ENCODE results near the gene MRPL44.
"Not testable (repeated sequence)": the region's sequence is repeated elsewhere in the genome, so short reads cannot be mapped to it uniquely, and the experiment has no call there.

Gene MRPL44

GRCh38 chr2:223937535-223937934, 19.7 kb upstream of the MRPL44 start:
- no peak for DNase-seq

- DNase-seq: not testable (repeated sequence)
These were observed 17.8 kb upstream of the MRPL44 start for GRCh38 chr2:223939438-223939837.

- no peak for DNase-seq
These were observed 15.5 kb upstream of the MRPL44 start for GRCh38 chr2:223941579-223942277.

GRCh38 chr2:223943135-223943534, 14.1 kb upstream of the MRPL44 start:
- no peak for DNase-seq

GRCh38 chr2:223943561-223944008, 13.7 kb upstream of the MRPL44 start:
- no peak for DNase-seq

GRCh38 chr2:223944166-223944702, 13.0 kb upstream of the MRPL44 start:
- no peak for DNase-seq

- DNase-seq: peak; percentile 27
These were observed 12.3 kb upstream of the MRPL44 start, which contains the start of gene WDFY1 for GRCh38 chr2:223944703-223945531. Gene WDFY1, minus strand, starts transcription at chr2:223945335. Its CDS starts 51 bp downstream, at chr2:223945284.

GRCh38 chr2:223945755-223946154, 11.5 kb upstream of the MRPL44 start:
- DNase-seq: no peak

- DNase-seq: no peak
These were observed 9.5 kb upstream of the MRPL44 start for GRCh38 chr2:223947711-223948205.

GRCh38 chr2:223949241-223949840, 7.9 kb upstream of the MRPL44 start:
- no peak for DNase-seq

- no peak for DNase-seq
These were observed 6.6 kb upstream of the MRPL44 start for GRCh38 chr2:223950448-223951347.

GRCh38 chr2:223952280-223952968, 4.8 kb upstream of the MRPL44 start:
- no peak for DNase-seq

- DNase-seq: peak; percentile 5
These were observed 2.9 kb upstream of the MRPL44 start for GRCh38 chr2:223954401-223954800.

GRCh38 chr2:223956300-223956699, 963 bp upstream of the MRPL44 start:
- DNase-seq: no peak

GRCh38 chr2:223959688-223960087, 2.4 kb downstream of the MRPL44 start:
- DNase-seq: no peak

- DNase-seq: no peak
These were observed 10.7 kb downstream of the MRPL44 start for GRCh38 chr2:223967981-223968380.

- no peak for DNase-seq
These were observed 12.1 kb downstream of the MRPL44 start for GRCh38 chr2:223969315-223969714.

- no peak for DNase-seq
These were observed 12.6 kb downstream of the MRPL44 start for GRCh38 chr2:223969856-223970255.

- DNase-seq: peak; percentile 41
These were observed 13.3 kb downstream of the MRPL44 start for GRCh38 chr2:223970343-223971128.

GRCh38 chr2:223971731-223972130, 14.5 kb downstream of the MRPL44 start:
- DNase-seq: no peak
